Caco-2 (cell line): ENCODE measurements around the gene PURA. TPM values are rescaled to one million over a fixed set of nuclear protein-coding genes. Genes with fewer than 3 reads are reported as not detected.

Source experiments
- BruUV-seq: library from RNA; stranded (reverse); fragments of 400-500 nt; replicated peaks from 2 replicates; lab custom pipeline; 2021; lab: Mats Ljungman, UMichigan
- CTCF ChIA-PET: fragments of 300-600 bp; sonication (Branson Sonifier 250); formaldehyde crosslinking; loops from one replicate; lab custom pipeline; 2022; ENCODE audit warnings: antibody characterized with exemption; lab: Charles Lee
- POLR2A ChIA-PET: fragments of 300-600 bp; sonication (Branson Sonifier 250); formaldehyde crosslinking; loops from one replicate; lab custom pipeline; 2022; ENCODE audit warnings: antibody characterized with exemption; lab: Charles Lee
- DNase-seq, 2 experiments: peaks; one replicate each; pipeline versions ENCODE4 v3.0.0 to v3.0.0-alpha.2; 2020 to 2022
- H3K27me3 ChIP-seq: replicated peaks from 2 replicates; pipeline ENCODE4 v1.6.0; 2011; ENCODE audit warnings: low read length; ENCODE audit not compliant: control insufficient read depth, insufficient read depth
- H3K36me3 ChIP-seq: 2 replicates; pipeline ENCODE4 v1.5.1; 2011; ENCODE audit warnings: low read length; ENCODE audit not compliant: control insufficient read depth, insufficient read depth
- H3K4me1 ChIP-seq: fragments of 250-450 bp; sonication (Bioruptor Pico); 2 replicates; pipeline ENCODE4 v1.5.1; 2020; ENCODE audit warnings: mild to moderate bottlenecking
- H3K4me3 ChIP-seq: 2 replicates; pipeline ENCODE4 v1.5.1; 2011; ENCODE audit warnings: low read depth, mild to moderate bottlenecking, control low read depth, low read length
- H3K9me3 ChIP-seq: fragments of 250-450 bp; sonication (Bioruptor Pico); 2 replicates; pipeline ENCODE4 v1.5.1; 2020; ENCODE audit warnings: mild to moderate bottlenecking, moderate library complexity
- H3K27ac Mint-ChIP-seq: one replicate; pipeline ENCODE4 v1.8.0; 2022; ENCODE audit warnings: mixed read lengths; ENCODE audit not compliant: unreplicated experiment
- H3K27me3 Mint-ChIP-seq: one replicate; pipeline ENCODE4 v1.8.0; 2022; ENCODE audit warnings: mixed read lengths; ENCODE audit not compliant: insufficient read depth, unreplicated experiment
- H3K36me3 Mint-ChIP-seq: one replicate; pipeline ENCODE4 v1.8.0; 2022; ENCODE audit warnings: mild to moderate bottlenecking, mixed read lengths; ENCODE audit not compliant: insufficient read depth, unreplicated experiment
- H3K4me1 Mint-ChIP-seq: one replicate; pipeline ENCODE4 v1.8.0; 2022; ENCODE audit warnings: low read depth, mixed read lengths; ENCODE audit not compliant: unreplicated experiment
- H3K4me3 Mint-ChIP-seq: one replicate; pipeline ENCODE4 v1.8.0; 2022; ENCODE audit warnings: mild to moderate bottlenecking, moderate library complexity, mixed read lengths; ENCODE audit not compliant: unreplicated experiment
- H3K9me3 Mint-ChIP-seq: one replicate; pipeline ENCODE4 v1.8.0; 2022; ENCODE audit warnings: mixed read lengths; ENCODE audit not compliant: unreplicated experiment
- intact Hi-C: fragments of 100-400 bp; cut with micrococcal nuclease; formaldehyde crosslinking; loops from one replicate; pipeline ENCODE4 v1.10.0; 2022; ENCODE audit not compliant: unreplicated experiment
- total RNA-seq: library from RNA; stranded (reverse); gene quantifications from 2 replicates; pipeline ENCODE4 v1.2.3, GENCODE V29; 2022
- TF ChIP-seq, protein P1 (sequence below), 2 experiments: fragments of 200-600 bp in 1 of 2; IDR thresholded peaks; 1 replicate in 1 of 2; 2 replicates in 1 of 2; pipeline versions ENCODE4 v1.5.1 to v1.8.0; 2011 to 2022; ENCODE audit warnings: antibody characterized with exemption in 1 of 2, control low read depth in 1 of 2, inconsistent platforms in 1 of 2, low read depth in 1 of 2, low read length in 1 of 2, mild to moderate bottlenecking in 1 of 2, moderate library complexity in 1 of 2; ENCODE audit not compliant: insufficient read depth in 1 of 2, severe bottlenecking in 1 of 2, unreplicated experiment in 1 of 2

PURA gene
- total RNA-seq, 1 experiment from 2014 or later: 14.5 TPM

DNA sequence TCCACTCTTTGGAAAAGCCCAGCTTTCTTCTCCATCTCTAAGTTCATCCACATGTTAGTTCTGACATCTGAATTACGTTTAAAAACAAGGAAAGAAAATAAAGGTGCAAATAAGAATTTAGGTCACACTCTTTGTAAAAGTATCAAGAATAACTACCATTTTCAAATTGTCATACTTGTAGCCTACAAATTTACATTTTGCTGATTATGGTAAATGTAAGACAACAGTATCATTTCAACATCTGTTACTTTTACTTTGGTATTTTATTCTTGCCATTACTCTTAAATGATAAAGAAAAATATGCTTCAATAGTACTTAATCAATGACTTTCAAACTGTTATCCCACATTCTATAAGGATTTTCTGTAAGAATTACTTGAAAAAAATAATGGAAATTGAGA lies 9.8 kb upstream of the PURA start:
- POLR2A ChIA-PET: no interaction called here
- intact Hi-C loops: loop anchor here (10.0 kb wide), 1 partner anchor 459 kb away; the partner anchor contains the start of gene CXXC5

DNA sequence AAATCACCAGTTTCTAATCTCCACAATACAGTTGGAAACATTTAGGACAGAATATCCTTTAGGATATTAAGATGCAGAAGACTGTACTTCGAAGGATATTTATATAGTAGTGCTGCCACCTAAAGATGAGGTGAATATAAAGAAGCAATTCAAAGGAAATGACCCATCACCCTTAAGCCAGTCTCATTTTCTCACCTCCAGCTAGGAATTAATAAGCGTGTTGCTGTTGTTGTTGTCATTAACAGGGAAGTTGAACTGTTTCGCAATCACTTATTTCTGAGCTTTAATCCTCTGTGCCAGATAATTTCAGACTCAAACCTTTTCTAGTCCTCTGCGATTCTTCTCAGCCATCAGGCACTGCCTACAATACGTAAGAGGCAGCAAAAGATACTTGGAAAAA lies 7.8 kb upstream of the PURA start:
- Histone ChIP-seq H3K9me3 (no peaks in the 10 kb centered on the region), H3K4me3 (no peak overlapping the region), H3K27me3 (no peaks in the 10 kb centered on the region), H3K4me1 (peaks cover 4% of the 10 kb centered on the region; the same call in 1 of the 2 replicates), H3K36me3 (no peaks in the 10 kb centered on the region)
- Mint-ChIP-seq H3K27me3 (peaks cover 5% of the 10 kb centered on the region), H3K4me1 (peaks cover 12% of the 10 kb centered on the region), H3K4me3 (peak overlapping the region; percentile 94), H3K9me3 (no peaks in the 10 kb centered on the region), H3K27ac (peak overlapping the region; percentile 92), H3K36me3 (peaks cover 15% of the 10 kb centered on the region)
- intact Hi-C loops: loop anchor here (2.0 to 10.0 kb wide), 3 partner anchors 36 to 461 kb away; partner anchors contain the start of gene CXXC5
- no peak for DNase-seq
- TF ChIP-seq, protein P1, sequence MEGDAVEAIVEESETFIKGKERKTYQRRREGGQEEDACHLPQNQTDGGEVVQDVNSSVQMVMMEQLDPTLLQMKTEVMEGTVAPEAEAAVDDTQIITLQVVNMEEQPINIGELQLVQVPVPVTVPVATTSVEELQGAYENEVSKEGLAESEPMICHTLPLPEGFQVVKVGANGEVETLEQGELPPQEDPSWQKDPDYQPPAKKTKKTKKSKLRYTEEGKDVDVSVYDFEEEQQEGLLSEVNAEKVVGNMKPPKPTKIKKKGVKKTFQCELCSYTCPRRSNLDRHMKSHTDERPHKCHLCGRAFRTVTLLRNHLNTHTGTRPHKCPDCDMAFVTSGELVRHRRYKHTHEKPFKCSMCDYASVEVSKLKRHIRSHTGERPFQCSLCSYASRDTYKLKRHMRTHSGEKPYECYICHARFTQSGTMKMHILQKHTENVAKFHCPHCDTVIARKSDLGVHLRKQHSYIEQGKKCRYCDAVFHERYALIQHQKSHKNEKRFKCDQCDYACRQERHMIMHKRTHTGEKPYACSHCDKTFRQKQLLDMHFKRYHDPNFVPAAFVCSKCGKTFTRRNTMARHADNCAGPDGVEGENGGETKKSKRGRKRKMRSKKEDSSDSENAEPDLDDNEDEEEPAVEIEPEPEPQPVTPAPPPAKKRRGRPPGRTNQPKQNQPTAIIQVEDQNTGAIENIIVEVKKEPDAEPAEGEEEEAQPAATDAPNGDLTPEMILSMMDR (IDR thresholded peaks at IDR 0.05; ENCODE audit: insufficient read depth in 1 of 2, low read depth in 1 of 2, low read length in 1 of 2, severe bottlenecking in 1 of 2, unreplicated experiment in 1 of 2): no peak
- BruUV-seq: no TSS peak
- POLR2A ChIA-PET: interaction anchor here (0.5 kb wide), 1 partner anchor 11 kb away, joined by 3 read pairs; no protein-coding TSS in a partner anchor
- CTCF ChIA-PET: no interaction called here

More for the DNA sequence above, 9.8 kb upstream of the PURA start:
- Histone ChIP-seq H3K9me3 (no peaks in the 10 kb centered on the region), H3K36me3 (no peaks in the 10 kb centered on the region), H3K4me3 (no peak overlapping the region), H3K27me3 (no peaks in the 10 kb centered on the region), H3K4me1 (no peaks in the 10 kb centered on the region)
- H3K36me3 Mint-ChIP-seq: peaks cover 15% of the 10 kb centered on the region
- H3K4me3 Mint-ChIP-seq: no peak overlapping the region
- H3K27me3 Mint-ChIP-seq: peaks cover 7% of the 10 kb centered on the region
- no peaks in the 10 kb centered on the region for H3K9me3 Mint-ChIP-seq
- H3K27ac Mint-ChIP-seq: no peak overlapping the region
- no peak for DNase-seq
- peaks cover 3% of the 10 kb centered on the region for H3K4me1 Mint-ChIP-seq
- CTCF ChIA-PET: interaction anchor here (0.6 kb wide), 1 partner anchor 258 kb away, joined by 3 read pairs; no protein-coding TSS in a partner anchor
- no TSS peak for BruUV-seq
- TF ChIP-seq, protein P1 (IDR thresholded peaks at IDR 0.05; ENCODE audit: insufficient read depth in 1 of 2, low read depth in 1 of 2, low read length in 1 of 2, severe bottlenecking in 1 of 2, unreplicated experiment in 1 of 2): no peak

DNA sequence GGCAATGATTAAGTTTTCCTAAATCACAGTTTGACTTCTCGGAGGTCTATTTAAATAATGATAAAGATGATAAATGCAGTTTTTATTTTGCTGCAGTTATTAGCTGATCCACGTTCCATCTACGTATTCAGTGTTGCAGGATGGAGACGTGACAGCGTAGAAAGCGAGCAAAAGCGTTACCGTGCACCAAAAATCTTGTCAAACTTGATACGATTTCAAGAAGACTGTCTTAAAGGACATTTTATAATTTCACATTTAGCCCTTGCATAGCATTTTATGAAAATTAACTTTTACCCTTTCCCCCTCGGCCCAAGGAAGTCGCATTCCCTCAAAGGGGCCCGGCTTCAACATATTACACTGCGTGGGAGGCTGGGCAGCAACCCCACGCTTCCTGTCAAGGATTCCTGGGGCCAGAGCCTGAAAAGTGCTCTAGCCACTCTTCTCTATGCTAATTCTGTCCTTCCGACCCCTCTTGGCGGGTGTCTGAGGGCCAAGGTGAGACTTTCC lies 7.1 kb upstream of the PURA start:
- DNase-seq: no peak
- Mint-ChIP-seq H3K9me3 (no peaks in the 10 kb centered on the region), H3K4me1 (peaks cover 14% of the 10 kb centered on the region), H3K4me3 (peak overlapping the region; percentile 94), H3K27ac (peak overlapping the region; percentile 92), H3K36me3 (peaks cover 15% of the 10 kb centered on the region), H3K27me3 (peaks cover 4% of the 10 kb centered on the region)
- H3K36me3 ChIP-seq: no peaks in the 10 kb centered on the region
- CTCF ChIA-PET: interaction anchor here (0.9 to 1.0 kb wide), 3 partner anchors 34 to 138 kb away, joined by 3 read pairs; no protein-coding TSS in a partner anchor
- no peaks in the 10 kb centered on the region for H3K9me3 ChIP-seq
- TF ChIP-seq, protein P1 (IDR thresholded peaks at IDR 0.05; ENCODE audit: insufficient read depth in 1 of 2, low read depth in 1 of 2, low read length in 1 of 2, severe bottlenecking in 1 of 2, unreplicated experiment in 1 of 2): no peak
- no peaks in the 10 kb centered on the region for H3K27me3 ChIP-seq
- H3K4me1 ChIP-seq: peaks cover 4% of the 10 kb centered on the region; the same call in 1 of the 2 replicates
- BruUV-seq: TSS peak; percentile 60
- peak overlapping the region; percentile 73 for H3K4me3 ChIP-seq
- POLR2A ChIA-PET: interaction anchor here (0.5 to 1.0 kb wide), 4 partner anchors 26 to 240 kb away, joined by 3 to 6 read pairs (median 3); partner anchors contain the start of genes HBEGF and NRG2
- intact Hi-C loops: loop anchor here (1.0 to 10.0 kb wide), 5 partner anchors 9 to 462 kb away; partner anchors contain the start of gene CXXC5
